Measurements from ENCODE around the gene RAI1. TPM values are rescaled to one million over a fixed set of nuclear protein-coding genes. Genes with fewer than 3 reads are reported as not detected.

Gene RAI1
- total and polyA plus RNA-seq, 2 experiments from 2014 or later = 0.87 to 0.89 TPM

DNA sequence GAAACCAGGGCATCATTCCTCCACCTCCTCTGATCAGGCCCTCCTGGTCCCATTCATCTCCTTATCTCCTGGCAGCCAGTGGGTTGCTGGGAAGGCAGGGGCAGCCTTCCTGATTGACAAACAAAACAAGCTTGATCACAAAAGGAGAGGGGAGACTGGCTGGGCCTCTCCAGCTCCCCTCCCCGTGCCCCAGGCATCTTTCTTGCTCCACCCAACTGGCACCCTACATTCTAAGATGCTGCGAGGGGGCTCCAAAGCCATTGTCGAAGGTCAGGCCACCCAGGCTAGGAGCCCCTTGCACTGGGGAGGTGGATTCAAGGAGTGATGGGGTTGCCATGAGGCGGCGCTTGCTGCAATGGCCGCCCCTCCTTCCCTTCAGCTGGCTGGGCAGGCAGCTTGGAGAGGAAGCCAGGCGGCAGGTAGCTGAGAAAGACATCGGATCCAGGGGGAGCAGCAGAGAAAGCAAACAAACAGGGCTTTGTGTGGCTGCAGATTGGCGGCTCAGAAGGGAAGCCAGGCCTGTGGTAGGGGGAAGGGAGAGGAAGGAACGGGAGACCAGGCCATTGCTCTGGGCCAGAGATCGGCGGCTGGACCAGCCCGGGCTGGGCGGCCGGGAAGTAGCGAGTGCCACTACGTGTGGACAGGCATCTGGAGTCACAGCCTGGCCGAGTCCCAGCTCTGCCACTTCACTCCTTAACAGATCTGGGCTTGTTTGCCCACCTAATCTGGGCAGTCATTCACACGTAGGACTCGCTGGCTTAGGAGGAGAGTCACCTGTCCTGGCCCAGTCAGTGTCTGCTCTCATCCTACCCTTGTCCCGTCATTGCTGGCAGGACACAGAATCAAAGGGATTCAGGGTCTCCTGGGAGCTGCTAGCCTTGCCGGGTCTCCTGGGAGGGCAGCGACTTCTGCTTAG, 12.3 kb downstream of the RAI1 start:
- H3K27ac ChIP-seq (ENCODE audit: low read depth) = peak overlapping the region; percentile 69; the same call in 1 of the 2 replicates
- H3K4me1 ChIP-seq (ENCODE audit: insufficient read depth) = peaks cover 37% of the 10 kb centered on the region
- H3F3A ChIP-seq (replicated peaks; ENCODE audit: low read depth) = peaks cover 18% of the 10 kb centered on the region
- peak overlapping the region; percentile 98 for H2AFZ ChIP-seq
- peaks cover 12% of the 10 kb centered on the region for H4K20me1 ChIP-seq (replicated peaks; ENCODE audit: insufficient read depth)
- peak overlapping the region; percentile 66 for H3K4me3 ChIP-seq
- H3K9me3 Mint-ChIP-seq = no peaks in the 10 kb centered on the region; the same call in 2 of the 3 replicates
- peak overlapping the region; percentile 74 for H3K4me2 ChIP-seq
- peaks cover 50% of the 10 kb centered on the region for H3K4me1 Mint-ChIP-seq
- H3K79me2 ChIP-seq (replicated peaks; ENCODE audit: insufficient read depth) = no peaks in the 10 kb centered on the region
- TF ChIP-seq EZH2 (IDR thresholded peaks at IDR 0.05; ENCODE audit: low read depth, unreplicated experiment) (peak; percentile 29), POLR2AphosphoS5 (IDR thresholded peaks at IDR 0.05; ENCODE audit: low read depth) (no peak)
- no peaks in the 10 kb centered on the region for H3K9me2 ChIP-seq (ENCODE audit: insufficient read depth)
- DNase-seq (ENCODE audit: low spot score) (peak; percentile 71), ATAC-seq (peak; percentile 57)
- no peaks in the 10 kb centered on the region for H3K36me3 ChIP-seq (ENCODE audit: insufficient read depth)
- H3K36me3 Mint-ChIP-seq (ENCODE audit: low read depth) = no peaks in the 10 kb centered on the region; the same call in 2 of the 3 replicates
- H3K27me3 Mint-ChIP-seq (ENCODE audit: insufficient read depth, low read depth, poor library complexity) = peaks cover 63% of the 10 kb centered on the region
- peak overlapping the region; percentile 97 for H3K27ac Mint-ChIP-seq
- H3K4me3 Mint-ChIP-seq = peak overlapping the region; percentile 62
- peaks cover 81% of the 10 kb centered on the region for H3K27me3 ChIP-seq (ENCODE audit: insufficient read depth)

DNA sequence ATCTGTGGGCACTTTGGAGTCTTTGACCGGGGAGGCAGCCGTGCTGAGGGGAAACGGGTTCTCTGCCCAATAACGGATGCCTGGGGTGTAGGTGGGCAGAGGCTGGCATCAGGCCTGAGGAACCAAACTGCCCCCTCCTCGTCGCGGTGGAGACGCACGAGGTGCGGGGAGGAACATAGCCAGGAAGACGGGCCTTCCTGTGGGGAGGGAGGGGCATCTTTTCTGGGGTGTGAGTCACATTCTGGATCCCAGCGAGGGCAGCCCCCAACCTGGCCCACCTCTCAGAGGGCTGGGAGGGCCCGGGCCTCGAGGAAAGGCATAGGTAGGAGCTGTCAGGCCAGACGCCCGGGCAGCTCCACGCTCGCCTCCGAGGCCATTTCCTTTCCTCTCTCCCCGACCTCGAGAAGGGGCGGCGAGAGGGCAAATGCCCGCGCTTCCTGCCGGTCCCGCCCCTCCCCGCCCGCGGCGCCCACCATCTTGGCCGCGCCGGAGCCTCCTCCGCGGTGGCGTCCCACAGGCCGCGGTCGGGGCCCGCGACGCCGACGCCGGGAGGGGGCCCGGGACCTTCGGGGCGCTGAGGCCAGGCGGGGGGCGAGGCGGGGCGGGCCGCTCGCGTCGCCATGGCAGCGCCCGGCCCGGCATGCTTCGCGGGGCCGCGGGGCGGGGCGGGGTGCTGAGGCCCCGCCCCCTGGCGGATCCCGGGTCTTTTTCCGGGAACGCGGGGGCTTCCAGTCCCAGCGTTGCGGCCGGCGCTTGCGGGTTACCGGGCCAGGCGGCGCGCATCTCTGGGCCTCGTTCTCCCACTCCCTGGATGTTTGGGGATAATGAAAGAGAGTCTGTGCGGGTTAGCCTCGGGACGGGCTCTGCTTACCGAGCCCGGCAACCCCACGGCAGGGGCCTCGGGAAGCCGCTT, 13.2 kb downstream of the RAI1 start:
- H3K4me1 ChIP-seq (ENCODE audit: insufficient read depth) = peaks cover 46% of the 10 kb centered on the region
- H3K27me3 Mint-ChIP-seq (ENCODE audit: insufficient read depth, low read depth, poor library complexity) = peaks cover 67% of the 10 kb centered on the region
- H3K27me3 ChIP-seq (ENCODE audit: insufficient read depth) = peaks cover 82% of the 10 kb centered on the region
- H3K9me3 Mint-ChIP-seq = no peaks in the 10 kb centered on the region; the same call in 2 of the 3 replicates
- no peaks in the 10 kb centered on the region for H3K79me2 ChIP-seq (replicated peaks; ENCODE audit: insufficient read depth)
- peak overlapping the region; percentile 97 for H3K27ac Mint-ChIP-seq
- peak overlapping the region; percentile 66 for H3K4me3 ChIP-seq
- DNase-seq (ENCODE audit: low spot score) = peak; percentile 81
- peak overlapping the region; percentile 98 for H2AFZ ChIP-seq
- no peaks in the 10 kb centered on the region for H3K36me3 ChIP-seq (ENCODE audit: insufficient read depth)
- peaks cover 23% of the 10 kb centered on the region for H3F3A ChIP-seq (replicated peaks; ENCODE audit: low read depth)
- H4K20me1 ChIP-seq (replicated peaks; ENCODE audit: insufficient read depth) = peaks cover 12% of the 10 kb centered on the region
- peak overlapping the region; percentile 78 for H3K4me3 Mint-ChIP-seq
- peak overlapping the region; percentile 92 for H3K4me2 ChIP-seq
- no peaks in the 10 kb centered on the region; the same call in 2 of the 3 replicates for H3K36me3 Mint-ChIP-seq (ENCODE audit: low read depth)
- peak overlapping the region; percentile 69; the same call in 1 of the 2 replicates for H3K27ac ChIP-seq (ENCODE audit: low read depth)
- H3K4me1 Mint-ChIP-seq = peaks cover 59% of the 10 kb centered on the region
- TF ChIP-seq POLR2AphosphoS5 (IDR thresholded peaks at IDR 0.05; ENCODE audit: low read depth) (peak; percentile 40; the same call in 1 of the 2 replicates), EZH2phosphoT487 (IDR thresholded peaks at IDR 0.05; ENCODE audit: unreplicated experiment) (no peak), ETS1 (IDR thresholded peaks at IDR 0.05) (no peak), EZH2 (IDR thresholded peaks at IDR 0.05; ENCODE audit: low read depth, unreplicated experiment) (no peak), REST (IDR thresholded peaks at IDR 0.05; ENCODE audit: unreplicated experiment) (no peak), NANOG (IDR thresholded peaks at IDR 0.05; ENCODE audit: borderline replicate concordance) (no peak), ZNF331 (CRISPR knock-in tag; IDR thresholded peaks at IDR 0.05; ENCODE audit: low read depth) (no peak)
- TF ChIP-seq, protein P1, sequence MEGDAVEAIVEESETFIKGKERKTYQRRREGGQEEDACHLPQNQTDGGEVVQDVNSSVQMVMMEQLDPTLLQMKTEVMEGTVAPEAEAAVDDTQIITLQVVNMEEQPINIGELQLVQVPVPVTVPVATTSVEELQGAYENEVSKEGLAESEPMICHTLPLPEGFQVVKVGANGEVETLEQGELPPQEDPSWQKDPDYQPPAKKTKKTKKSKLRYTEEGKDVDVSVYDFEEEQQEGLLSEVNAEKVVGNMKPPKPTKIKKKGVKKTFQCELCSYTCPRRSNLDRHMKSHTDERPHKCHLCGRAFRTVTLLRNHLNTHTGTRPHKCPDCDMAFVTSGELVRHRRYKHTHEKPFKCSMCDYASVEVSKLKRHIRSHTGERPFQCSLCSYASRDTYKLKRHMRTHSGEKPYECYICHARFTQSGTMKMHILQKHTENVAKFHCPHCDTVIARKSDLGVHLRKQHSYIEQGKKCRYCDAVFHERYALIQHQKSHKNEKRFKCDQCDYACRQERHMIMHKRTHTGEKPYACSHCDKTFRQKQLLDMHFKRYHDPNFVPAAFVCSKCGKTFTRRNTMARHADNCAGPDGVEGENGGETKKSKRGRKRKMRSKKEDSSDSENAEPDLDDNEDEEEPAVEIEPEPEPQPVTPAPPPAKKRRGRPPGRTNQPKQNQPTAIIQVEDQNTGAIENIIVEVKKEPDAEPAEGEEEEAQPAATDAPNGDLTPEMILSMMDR (conservative IDR thresholded peaks at IDR 0.05; ENCODE audit: low read depth in 2 of 2) = no peak
- no peaks in the 10 kb centered on the region for H3K9me2 ChIP-seq (ENCODE audit: insufficient read depth)
- peak; percentile 14 for ATAC-seq

All from GM23338 (cell line).